GM21786 (cell line): ENCODE data around the gene PHF2.

Source experiments
- ATAC-seq: cut with Tn5 transposase; IDR thresholded peaks from one replicate; pipeline ENCODE4 v1.9.1; 2021; ENCODE audit not compliant: unreplicated experiment

Gene PHF2

GRCh38 chr9:93567271-93567959 is 9.0 kb upstream of the PHF2 start:
- no peak for ATAC-seq

- ATAC-seq: no peak
Measured at GRCh38 chr9:93568169-93568568, 8.2 kb upstream of the PHF2 start.

- no peak for ATAC-seq
Measured at GRCh38 chr9:93569621-93570174, 6.7 kb upstream of the PHF2 start.

- no peak for ATAC-seq
Measured at GRCh38 chr9:93572221-93572620, 4.2 kb upstream of the PHF2 start.

- no peak for ATAC-seq
Measured at GRCh38 chr9:93572636-93573515, 3.5 kb upstream of the PHF2 start.

GRCh38 chr9:93573516-93573828 is 2.9 kb upstream of the PHF2 start:
- no peak for ATAC-seq

- ATAC-seq: no peak
Measured at GRCh38 chr9:93574091-93574899, 2.1 kb upstream of the PHF2 start.

GRCh38 chr9:93574900-93575795 is 1.2 kb upstream of the PHF2 start:
- no peak for ATAC-seq

- ATAC-seq: no peak
Measured at GRCh38 chr9:93575796-93576257, 557 bp upstream of the PHF2 start.

- ATAC-seq: no peak
Measured at GRCh38 chr9:93577078-93577974, 942 bp downstream of the PHF2 start.

GRCh38 chr9:93577975-93578682 is 1.7 kb downstream of the PHF2 start:
- no peak for ATAC-seq

- no peak for ATAC-seq
Measured at GRCh38 chr9:93578844-93579243, 2.5 kb downstream of the PHF2 start.

- no peak for ATAC-seq
Measured at GRCh38 chr9:93579711-93580516, 3.5 kb downstream of the PHF2 start.

- ATAC-seq: no peak
Measured at GRCh38 chr9:93580654-93581380, 4.4 kb downstream of the PHF2 start.

GRCh38 chr9:93582115-93582514 is 5.7 kb downstream of the PHF2 start:
- ATAC-seq: no peak

GRCh38 chr9:93582550-93582949 is 6.2 kb downstream of the PHF2 start:
- no peak for ATAC-seq

- no peak for ATAC-seq
Measured at GRCh38 chr9:93585259-93585658, 8.9 kb downstream of the PHF2 start.
